Medulla oblongata (tissue), 1 donor: ENCODE data around the gene SETBP1.

Experiments used
- DNase-seq: peaks from one replicate; pipeline ENCODE4 v3.0.0-alpha.2; 2015; ENCODE audit errors: extremely low spot score

SETBP1 gene

DNA sequence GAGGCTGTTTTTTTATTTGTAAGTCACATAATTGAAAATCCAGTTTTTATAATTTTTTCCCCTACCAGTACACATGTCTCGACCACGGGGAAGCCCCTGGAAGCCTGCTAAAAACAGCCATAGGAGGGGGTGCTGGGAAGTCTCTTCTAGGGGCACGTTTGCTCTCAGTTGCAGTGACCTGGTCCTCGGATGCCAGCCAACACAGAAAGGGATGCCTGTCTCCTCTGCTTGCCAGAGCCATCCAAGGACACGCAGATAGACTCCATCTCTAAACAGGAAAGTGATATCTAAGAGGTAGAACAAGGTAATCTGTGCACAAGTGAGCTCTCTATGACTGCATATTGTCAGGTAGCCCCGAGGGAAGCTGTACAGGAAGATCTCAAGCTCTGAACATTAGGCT lies 255.8 kb downstream of the SETBP1 start:
- DNase-seq = no peak

DNA sequence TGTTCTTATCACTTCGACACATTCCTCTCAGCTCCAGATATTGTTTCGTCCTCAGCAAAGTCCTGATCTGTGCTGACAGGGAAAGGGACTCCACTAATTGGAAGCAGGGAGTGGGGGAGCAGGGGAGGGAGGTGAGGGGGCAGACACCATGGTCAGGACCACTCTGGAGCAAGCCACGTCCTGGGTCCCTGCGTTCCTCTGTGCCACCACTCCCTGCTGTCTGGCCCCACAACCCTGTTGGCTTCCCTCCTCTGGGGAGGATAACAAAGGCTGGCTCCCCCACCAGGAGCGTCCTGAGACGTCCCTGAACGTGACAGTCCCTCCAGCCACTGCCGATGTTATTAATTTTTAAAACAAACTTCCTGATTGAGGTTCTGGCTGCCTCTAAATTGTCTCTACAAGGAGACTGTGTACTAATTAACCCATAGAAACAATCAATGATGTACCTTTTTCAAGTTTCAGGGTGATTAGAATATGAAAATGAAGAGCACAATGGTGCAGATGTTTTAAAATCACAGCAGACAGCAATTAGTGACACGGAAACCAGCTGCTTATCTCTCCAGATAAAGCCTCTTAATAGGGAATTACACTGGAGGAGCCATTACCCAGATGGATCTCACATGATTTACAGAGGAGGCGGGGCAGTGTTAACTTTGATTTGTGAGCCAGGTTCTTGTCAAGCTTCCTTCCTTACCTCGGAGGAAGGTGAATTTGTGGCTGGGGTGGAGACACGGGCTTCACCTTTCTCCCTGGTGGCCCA lies 257.5 kb downstream of the SETBP1 start:
- DNase-seq = no peak

DNA sequence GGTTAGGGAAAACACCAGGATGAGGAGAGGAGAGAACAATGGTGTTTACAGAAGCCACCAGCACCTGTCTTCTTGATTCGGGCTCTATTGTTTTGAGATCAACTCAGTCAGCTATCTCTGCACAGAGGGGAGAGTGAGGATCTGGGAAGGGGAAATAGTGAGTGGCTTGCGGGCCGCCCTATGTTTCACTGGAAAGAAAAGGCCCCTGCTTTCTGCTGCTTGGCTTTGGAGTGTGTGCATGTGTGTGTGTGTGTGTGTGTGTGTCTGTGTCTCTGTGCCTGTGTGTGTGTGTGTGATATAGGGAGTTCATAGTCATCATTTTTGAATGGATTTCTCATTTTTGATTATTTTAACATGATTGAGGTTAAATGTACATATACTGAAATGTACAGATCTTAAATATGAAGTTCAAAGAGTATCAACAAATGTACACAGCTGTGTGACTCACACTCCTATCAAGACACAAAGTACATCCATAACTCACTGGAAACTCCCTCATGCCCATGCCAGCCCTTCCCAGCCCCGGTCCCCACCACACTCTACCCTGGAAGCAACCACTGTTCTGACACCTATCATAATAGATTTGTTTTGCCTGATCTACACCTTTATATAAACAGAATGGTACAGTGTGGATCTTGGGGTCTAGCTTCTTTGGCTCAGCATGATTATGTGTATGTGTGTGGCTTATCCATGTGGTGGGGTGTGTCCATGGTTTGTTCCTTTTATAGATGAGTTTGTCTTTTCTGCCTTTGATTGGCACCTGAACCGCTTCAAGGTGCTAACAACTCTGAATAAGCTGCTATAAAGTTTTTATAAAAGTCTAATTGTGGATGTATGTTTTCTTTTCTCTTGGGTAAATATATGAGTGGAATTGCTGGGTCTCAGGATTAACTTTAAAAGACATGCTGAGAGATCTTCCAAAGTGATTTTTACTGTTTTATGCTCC lies 258.3 kb downstream of the SETBP1 start:
- DNase-seq = no peak

DNA sequence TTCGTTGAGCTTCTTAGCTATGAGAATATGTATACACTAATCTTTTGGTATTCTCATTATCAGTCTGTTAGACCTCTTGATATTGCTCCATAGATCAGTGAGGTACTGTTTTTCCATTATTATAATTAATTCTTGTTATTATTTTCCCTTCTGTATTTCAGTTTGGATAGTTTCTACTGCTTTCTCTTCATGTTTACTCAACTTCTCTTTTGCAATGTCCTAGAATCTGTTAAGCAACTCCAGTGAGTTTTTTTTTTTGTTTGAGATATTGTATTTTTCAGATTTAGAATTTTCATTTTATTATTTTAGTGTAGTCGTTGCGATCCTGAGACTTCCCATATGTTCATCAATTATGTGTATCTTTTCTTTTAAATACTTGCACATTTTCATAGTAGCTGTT lies 260.8 kb downstream of the SETBP1 start:
- DNase-seq = no peak

DNA sequence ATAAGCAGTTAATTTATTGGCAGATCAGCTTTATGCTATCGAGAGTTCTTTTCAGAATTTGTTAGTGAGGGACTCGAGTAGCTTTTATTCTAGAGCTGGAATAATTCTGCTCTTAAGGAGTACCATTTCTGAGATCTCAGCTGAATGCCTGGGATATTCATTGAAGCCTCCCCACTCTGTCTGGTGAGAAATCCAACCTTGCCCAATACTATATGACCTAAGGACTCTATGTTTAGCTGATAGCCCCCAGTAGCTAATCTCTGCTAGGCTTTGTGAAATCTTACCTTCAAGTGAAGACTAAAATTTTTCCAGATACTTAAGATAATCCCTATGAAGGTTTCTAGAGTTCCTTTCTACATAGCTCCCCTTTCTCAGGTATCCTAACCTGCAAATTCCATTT lies 261.4 kb downstream of the SETBP1 start:
- DNase-seq = no peak

DNA sequence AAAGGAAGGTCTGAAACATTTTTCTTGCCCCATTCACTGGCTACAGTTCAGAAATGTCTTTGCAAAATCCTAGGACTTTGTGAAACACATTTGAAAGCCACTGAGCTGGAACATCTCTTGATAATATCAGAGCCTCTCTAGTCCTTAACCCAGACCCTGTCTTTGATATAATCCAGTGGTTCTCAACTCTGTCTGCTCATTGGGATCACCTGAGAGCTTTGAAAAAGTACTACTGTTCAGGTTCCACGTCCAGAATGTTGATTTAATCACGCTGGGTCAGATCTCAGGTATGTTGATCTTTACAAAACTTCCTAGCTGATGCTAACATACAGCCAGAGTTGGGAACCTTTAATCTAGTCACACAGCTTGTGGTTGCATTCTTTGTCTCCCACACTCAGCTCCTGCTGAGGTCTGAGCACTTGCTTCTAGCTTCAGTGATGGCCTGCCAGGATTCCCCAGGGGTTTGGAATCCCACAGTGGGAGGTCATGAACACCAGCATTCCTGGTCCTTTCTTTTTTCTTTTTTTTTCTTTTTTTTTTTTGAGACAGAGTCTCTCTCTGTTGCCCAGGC lies 262.7 kb downstream of the SETBP1 start:
- no peak for DNase-seq

DNA sequence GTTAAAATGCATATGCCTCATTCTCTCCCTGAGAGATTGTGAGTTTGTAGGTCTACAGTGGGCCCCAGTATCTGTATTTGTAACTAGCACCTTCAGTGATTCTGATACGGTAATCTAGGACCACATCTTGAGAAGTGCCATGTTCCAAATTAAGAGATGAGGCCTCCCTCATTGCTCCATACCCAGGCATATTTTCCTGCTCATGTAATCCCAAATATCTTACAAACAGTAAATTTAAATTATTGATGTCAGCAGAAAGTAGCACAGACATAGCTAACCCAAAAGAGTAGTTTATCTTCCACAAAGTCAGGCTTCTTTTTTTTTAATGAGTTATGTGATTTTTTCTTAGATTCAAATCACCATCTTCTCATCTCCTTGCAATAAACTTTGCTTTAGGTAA lies 263.8 kb downstream of the SETBP1 start:
- no peak for DNase-seq

DNA sequence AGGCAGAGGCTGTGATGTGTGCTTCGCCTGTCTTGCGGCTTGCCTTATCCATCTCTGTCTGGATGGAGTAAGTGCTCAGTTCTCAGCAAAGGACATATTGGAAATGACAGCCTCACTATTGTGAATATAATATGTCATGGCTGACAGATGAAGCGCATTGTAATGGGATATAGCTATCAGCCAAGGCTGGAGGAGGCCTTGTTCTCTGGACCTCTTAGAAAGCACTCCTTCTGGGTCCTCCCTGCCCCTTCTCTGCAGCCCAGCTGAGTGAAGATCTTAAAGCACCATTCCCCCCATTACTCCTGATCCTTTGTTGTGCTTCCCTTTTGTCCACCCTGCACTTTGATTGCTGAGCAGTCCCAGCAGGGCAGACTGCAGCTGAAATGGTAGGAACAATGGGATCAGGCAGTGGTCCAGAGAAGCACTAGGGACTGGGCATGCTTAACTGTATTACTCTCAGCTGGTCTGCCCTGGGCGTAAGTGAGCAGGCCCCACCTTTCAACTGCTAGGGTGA lies 265.3 kb downstream of the SETBP1 start:
- DNase-seq = peak; percentile 27

DNA sequence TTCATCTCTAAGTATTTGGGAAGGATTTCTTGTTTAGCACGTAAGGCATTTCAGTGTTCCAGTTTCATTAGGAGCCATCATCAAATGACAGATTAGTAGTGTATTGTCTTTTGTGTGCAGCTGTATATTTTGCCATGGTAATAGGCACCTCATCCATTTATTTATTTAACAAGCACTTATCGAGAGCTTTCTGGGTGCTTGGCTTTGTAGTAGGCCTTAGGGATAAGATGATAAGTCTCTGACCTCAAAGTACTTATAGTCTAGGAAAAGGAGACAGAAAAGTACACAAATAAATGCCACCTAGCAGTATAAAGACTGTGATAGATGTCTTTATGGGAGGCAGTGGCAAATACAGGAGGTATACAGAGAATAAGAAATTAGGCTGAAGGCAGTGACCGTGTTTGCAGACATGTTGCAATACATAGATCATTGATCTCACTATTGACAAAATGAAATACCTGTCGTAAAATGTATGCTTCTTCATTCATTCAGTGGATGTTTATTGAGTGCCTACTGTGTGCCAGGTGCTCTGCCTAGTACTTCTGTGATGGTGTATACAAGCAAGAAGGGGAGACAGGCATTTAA lies 265.9 kb downstream of the SETBP1 start:
- DNase-seq = no peak

DNA sequence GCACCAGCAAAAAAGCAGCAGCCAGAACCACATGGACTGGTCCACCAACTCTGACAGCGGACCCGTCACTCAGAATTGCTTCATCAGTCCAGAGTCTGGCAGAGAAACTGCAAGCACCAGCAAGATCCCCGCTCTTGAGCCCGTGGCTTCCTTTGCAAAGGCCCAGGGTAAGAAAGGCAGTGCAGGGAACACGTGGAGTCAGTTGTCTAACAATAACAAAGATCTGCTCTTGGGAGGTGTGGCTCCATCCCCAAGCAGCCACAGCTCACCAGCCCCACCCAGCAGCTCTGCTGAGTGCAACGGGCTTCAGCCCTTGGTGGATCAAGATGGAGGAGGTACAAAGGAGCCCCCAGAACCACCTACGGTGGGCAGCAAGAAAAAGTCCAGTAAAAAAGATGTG lies 269.3 kb downstream of the SETBP1 start:
- no peak for DNase-seq

DNA sequence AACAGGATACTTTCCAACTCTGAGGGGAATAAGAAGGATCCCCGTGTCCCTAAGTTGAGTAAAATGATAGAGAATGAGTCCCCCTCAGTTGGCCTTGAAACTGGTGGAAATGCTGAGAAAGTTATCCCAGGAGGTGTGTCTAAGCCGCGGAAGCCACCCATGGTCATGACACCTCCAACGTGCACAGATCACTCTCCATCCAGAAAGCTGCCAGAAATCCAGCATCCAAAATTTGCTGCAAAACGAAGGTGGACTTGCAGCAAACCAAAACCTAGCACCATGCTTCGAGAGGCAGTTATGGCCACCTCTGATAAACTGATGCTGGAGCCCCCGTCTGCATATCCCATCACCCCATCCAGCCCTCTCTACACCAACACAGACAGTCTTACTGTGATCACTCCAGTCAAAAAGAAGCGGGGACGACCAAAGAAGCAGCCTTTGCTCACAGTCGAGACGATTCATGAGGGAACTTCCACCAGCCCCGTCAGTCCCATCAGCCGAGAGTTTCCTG lies 270.1 kb downstream of the SETBP1 start:
- no peak for DNase-seq

DNA sequence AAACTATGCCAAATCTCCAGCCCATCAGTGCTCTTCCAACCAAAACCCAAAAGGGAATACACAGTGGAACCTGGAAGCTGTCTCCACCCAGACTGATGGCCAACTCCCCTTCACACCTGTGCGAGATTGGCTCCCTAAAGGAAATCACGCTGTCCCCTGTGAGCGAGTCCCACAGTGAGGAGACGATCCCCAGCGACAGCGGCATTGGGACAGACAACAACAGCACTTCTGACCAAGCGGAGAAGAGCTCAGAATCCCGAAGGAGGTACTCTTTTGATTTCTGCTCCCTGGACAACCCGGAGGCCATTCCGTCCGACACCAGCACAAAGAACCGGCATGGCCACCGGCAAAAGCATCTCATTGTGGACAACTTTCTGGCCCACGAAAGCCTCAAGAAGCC lies 271.1 kb downstream of the SETBP1 start:
- DNase-seq = no peak

DNA sequence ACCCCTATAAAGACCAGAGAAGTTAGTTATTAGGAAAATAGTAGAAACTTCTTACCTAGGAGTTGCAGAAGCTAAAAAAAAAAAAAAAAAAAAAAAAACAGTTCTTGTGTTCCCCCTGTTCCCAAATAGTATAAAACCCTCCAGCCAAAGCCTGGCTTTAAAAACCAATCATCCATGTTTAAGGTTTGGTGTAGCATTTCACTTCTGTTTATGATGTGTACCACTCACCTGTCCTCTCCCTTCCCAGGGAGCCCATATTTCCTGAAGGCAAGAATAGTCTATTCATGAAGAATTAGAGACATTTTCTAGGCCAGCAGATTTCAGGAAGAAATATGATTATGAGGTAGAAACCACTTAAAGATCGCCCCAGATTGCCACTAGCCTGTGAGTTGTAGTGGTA lies 273.6 kb downstream of the SETBP1 start:
- no peak for DNase-seq

DNA sequence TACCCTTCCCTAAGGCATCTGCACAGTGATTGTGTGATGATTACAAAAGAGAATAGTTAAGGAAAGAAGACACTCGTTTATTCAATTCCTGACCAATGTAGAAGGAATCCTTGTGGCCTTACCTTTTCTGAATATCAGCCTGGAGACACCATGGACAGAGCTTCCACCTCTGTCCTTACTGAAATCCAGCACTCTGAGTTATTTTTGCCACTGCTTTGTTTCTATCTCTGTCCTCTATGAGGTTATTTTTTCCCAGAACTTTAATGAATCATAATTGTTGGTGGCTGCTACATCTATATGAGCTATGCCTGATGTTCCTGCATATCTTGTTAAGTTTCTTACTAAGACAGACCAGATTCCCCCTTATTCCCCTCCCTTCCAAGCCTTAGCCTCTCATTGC lies 275.1 kb downstream of the SETBP1 start:
- DNase-seq = no peak

DNA sequence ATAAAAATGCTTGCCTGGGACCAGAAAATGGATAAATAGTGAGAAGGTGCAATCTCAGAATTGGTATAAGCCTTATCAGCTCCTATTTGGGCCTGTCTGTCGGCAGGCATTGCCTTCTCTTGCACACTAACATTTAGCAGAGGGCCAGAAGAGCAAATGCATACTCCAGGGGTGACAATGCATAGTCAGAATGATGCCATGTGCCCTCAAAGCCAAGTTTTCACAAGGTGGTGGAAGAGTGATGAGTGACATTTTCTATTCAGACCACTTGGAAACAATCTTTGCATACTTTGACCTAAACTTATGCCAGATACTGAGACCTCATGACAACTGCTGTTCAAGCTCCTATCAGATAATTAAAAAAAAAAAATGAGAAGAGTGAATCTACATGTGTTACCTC lies 276.3 kb downstream of the SETBP1 start:
- DNase-seq = no peak

DNA sequence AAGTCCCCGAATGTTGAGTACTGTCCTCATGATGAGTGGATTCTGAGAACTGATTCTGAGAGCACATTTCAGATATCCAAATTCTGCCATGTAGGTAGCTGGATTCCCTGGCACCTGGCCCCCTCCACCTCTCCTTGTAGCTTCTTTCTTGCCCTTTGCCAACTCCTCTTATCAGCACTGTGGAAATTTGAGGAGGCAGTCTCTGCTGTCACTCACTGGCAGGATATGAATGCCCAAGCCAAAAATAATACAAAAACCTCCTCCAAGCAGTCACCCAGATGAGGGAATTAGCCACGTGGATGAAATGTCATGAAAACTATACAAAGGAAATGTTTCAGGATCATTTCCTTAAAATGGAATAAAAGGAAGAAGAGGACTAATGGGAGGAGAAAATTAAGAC lies 276.8 kb downstream of the SETBP1 start:
- no peak for DNase-seq

DNA sequence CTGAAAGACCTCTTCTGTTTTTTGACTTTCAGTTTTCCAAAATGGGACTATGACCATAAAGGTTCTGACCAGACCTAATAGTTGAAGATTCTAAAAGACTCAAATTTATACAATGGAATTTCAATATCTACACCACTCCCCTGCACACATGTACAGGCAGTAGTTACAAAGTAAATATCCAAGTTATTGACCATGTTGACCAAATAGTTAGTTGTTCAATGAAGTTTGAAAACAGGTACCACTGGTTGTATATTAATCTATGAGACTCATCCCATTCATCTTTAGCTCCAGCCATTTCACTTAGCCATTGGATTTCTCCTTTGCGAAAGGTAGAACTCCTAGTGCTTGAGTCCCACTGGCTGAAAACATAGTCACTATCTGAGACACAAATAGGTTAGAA lies 277.4 kb downstream of the SETBP1 start:
- no peak for DNase-seq

DNA sequence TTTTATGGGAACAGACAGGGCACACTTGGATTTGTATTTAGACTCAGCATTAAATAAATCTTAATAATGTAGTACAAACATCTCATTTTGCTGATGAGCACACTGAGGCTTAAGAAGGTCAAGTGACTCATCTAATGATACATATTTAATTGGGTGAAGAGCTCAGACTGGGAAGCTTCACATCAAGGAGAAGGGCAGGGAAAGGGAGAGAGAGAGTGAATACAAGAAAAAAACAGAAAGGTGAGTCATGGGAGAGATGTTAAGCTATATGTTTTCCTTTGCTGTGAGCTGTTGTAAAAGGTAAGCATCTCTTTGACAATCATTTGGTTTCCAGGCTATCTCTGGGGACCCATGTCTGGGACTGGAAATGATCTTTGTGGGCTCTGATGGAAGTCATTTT lies 277.8 kb downstream of the SETBP1 start:
- no peak for DNase-seq

DNA sequence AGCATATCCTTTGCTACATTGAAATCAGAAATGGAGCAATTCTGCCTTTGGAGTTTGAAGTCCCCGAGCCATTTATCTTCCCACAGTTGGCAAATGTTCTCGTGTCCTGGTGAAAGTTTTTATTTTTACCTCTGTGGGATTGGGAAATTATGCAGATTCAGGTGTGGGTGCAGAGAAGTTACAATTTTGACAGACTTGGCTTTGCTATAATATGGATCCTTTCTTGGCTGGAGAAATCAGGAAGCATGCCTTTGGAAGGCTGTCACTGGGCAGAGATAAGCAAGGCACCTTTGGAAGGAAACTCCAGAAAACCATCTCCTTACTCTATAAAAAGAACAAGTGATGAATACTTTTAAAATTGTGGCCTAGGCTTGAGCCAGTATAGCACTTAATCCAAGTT lies 278.3 kb downstream of the SETBP1 start:
- no peak for DNase-seq

DNA sequence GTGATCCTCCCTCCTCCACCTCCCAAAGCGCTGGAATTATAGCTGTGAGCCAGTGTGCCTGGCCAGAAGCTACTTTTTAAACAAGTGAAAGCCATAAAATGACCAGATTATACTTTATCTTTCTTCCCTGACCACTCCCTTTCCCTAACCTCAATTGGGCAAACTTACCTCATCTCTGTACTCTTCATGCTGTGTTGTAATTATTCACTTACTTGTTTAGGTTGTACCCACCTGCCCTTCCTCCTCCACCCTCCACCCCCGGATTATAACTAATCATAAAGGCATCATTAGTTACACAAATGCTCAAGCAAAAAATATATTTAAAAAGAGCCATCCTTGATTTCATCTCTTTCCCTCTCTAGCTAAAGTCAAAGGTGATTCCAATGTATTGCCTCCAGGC lies 279.9 kb downstream of the SETBP1 start:
- DNase-seq = no peak

DNA sequence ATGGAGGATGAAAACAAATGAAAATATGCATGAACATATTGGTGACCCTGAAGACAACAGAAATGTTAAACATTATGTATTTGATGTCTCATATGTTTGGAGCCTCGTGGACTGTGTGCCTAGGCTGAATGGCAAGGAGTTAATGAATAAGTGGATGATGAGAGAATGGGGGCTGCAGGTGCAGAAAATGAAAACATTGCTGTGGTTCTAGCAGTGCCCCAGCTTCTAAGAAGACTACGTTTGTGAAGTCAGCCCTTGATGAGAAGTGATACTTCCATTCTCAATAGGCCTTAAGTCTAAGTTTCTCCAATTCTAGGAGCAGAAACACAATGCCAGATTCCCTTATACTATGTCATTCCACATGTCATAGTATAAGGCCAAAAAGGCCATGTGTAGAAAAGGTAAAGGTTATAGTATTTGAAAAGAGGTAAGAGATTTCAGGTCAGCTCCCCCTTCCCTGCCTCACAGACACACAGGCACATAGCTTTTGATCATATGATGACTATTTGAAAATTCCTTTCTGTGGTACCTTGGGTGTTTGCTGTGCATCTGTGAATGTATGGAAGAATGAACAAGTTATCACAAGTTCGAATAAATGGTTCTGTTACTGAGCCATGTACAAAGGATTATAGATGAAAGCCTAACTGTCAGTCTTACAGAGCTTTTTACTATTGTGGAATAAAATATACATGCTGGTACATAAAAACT lies 280.8 kb downstream of the SETBP1 start:
- DNase-seq = no peak
